Stimulated activated memory B cell treated with anti-CD40 and anti-IgM and Interleukin-4, amounts not matched to agents 10 μg/mL and 1 μg/mL and 100 μg/mL, for 72 hours (primary cell): ENCODE measurements around the gene EMP1.
"Not testable (repeated sequence)": the region's sequence is repeated elsewhere in the genome, so short reads cannot be mapped to it uniquely, and the experiment has no call there.

ENCODE experiments used
- ATAC-seq: fragments of 150-1000 bp; cut with Tn5 transposase; 2 replicates; pipeline ENCODE4 v1.10.0; 2021
- H3K27ac Mint-ChIP-seq: one replicate; pipeline ENCODE4 v1.8.0; 2022; ENCODE audit warnings: mild to moderate bottlenecking, mixed read lengths
- H3K27me3 Mint-ChIP-seq: one replicate; pipeline ENCODE4 v1.8.0; 2022; ENCODE audit warnings: mixed read lengths
- H3K36me3 Mint-ChIP-seq: one replicate; pipeline ENCODE4 v1.8.0; 2022; ENCODE audit warnings: mixed read lengths
- H3K4me1 Mint-ChIP-seq: one replicate; pipeline ENCODE4 v1.8.0; 2022; ENCODE audit warnings: mixed read lengths
- H3K4me3 Mint-ChIP-seq: one replicate; pipeline ENCODE4 v1.8.0; 2022; ENCODE audit warnings: mild to moderate bottlenecking, moderate library complexity, mixed read lengths
- H3K9me3 Mint-ChIP-seq: one replicate; pipeline ENCODE4 v1.8.0; 2022; ENCODE audit warnings: mixed read lengths

EMP1 gene

GRCh38 chr12:13248964-13249363 lies 52.4 kb downstream of the EMP1 start:
- Mint-ChIP-seq H3K27me3 (peaks cover 31% of the 10 kb centered on the region), H3K27ac (no peak overlapping the region), H3K4me1 (no peaks in the 10 kb centered on the region), H3K36me3 (no peaks in the 10 kb centered on the region), H3K9me3 (no peaks in the 10 kb centered on the region), H3K4me3 (no peak overlapping the region)
- no peak for ATAC-seq

GRCh38 chr12:13250416-13250815 lies 53.9 kb downstream of the EMP1 start:
- no peaks in the 10 kb centered on the region for H3K36me3 Mint-ChIP-seq
- H3K9me3 Mint-ChIP-seq: no peaks in the 10 kb centered on the region
- no peak overlapping the region for H3K4me3 Mint-ChIP-seq
- no peak for ATAC-seq
- H3K27me3 Mint-ChIP-seq: peaks cover 33% of the 10 kb centered on the region
- peaks cover under 1% of the 10 kb centered on the region for H3K4me1 Mint-ChIP-seq
- H3K27ac Mint-ChIP-seq: no peak overlapping the region

GRCh38 chr12:13251521-13251920 lies 55.0 kb downstream of the EMP1 start:
- H3K36me3 Mint-ChIP-seq: no peaks in the 10 kb centered on the region

GRCh38 chr12:13252024-13252423 lies 55.5 kb downstream of the EMP1 start:
- no peaks in the 10 kb centered on the region for H3K36me3 Mint-ChIP-seq
- no peaks in the 10 kb centered on the region for H3K9me3 Mint-ChIP-seq
- ATAC-seq: no peak
- peaks cover 40% of the 10 kb centered on the region for H3K27me3 Mint-ChIP-seq
- no peak overlapping the region for H3K4me3 Mint-ChIP-seq
- H3K4me1 Mint-ChIP-seq: peaks cover 7% of the 10 kb centered on the region
- no peak overlapping the region for H3K27ac Mint-ChIP-seq

More at GRCh38 chr12:13251521-13251920, 55.0 kb downstream of the EMP1 start:
- no peak for ATAC-seq
- Mint-ChIP-seq H3K27me3 (peaks cover 40% of the 10 kb centered on the region), H3K4me3 (no peak overlapping the region), H3K4me1 (peaks cover 7% of the 10 kb centered on the region), H3K27ac (no peak overlapping the region), H3K9me3 (no peaks in the 10 kb centered on the region)

GRCh38 chr12:13252616-13253015 lies 56.1 kb downstream of the EMP1 start:
- H3K4me1 Mint-ChIP-seq: peaks cover 7% of the 10 kb centered on the region
- no peak for ATAC-seq
- H3K9me3 Mint-ChIP-seq: no peaks in the 10 kb centered on the region
- peaks cover 40% of the 10 kb centered on the region for H3K27me3 Mint-ChIP-seq
- H3K4me3 Mint-ChIP-seq: no peak overlapping the region
- no peaks in the 10 kb centered on the region for H3K36me3 Mint-ChIP-seq
- H3K27ac Mint-ChIP-seq: no peak overlapping the region

GRCh38 chr12:13253966-13254760 lies 57.6 kb downstream of the EMP1 start:
- Mint-ChIP-seq H3K27me3 (peaks cover 30% of the 10 kb centered on the region), H3K27ac (no peak overlapping the region), H3K4me1 (peaks cover 7% of the 10 kb centered on the region), H3K9me3 (no peaks in the 10 kb centered on the region), H3K36me3 (no peaks in the 10 kb centered on the region), H3K4me3 (no peak overlapping the region)
- no peak for ATAC-seq

GRCh38 chr12:13255792-13256691 lies 59.5 kb downstream of the EMP1 start:
- no peaks in the 10 kb centered on the region for H3K9me3 Mint-ChIP-seq
- peaks cover 19% of the 10 kb centered on the region for H3K27me3 Mint-ChIP-seq
- H3K4me1 Mint-ChIP-seq: peaks cover 7% of the 10 kb centered on the region
- H3K4me3 Mint-ChIP-seq: peak overlapping the region; percentile 59
- no peaks in the 10 kb centered on the region for H3K36me3 Mint-ChIP-seq
- no peak overlapping the region for H3K27ac Mint-ChIP-seq
- peak; percentile 89 for ATAC-seq

GRCh38 chr12:13256692-13257045 lies 60.1 kb downstream of the EMP1 start:
- no peak overlapping the region for H3K27ac Mint-ChIP-seq
- no peak overlapping the region for H3K4me3 Mint-ChIP-seq
- no peaks in the 10 kb centered on the region for H3K36me3 Mint-ChIP-seq
- peaks cover 13% of the 10 kb centered on the region for H3K27me3 Mint-ChIP-seq
- H3K9me3 Mint-ChIP-seq: no peaks in the 10 kb centered on the region
- ATAC-seq: no peak
- peaks cover 7% of the 10 kb centered on the region for H3K4me1 Mint-ChIP-seq

GRCh38 chr12:13257356-13257875 lies 60.9 kb downstream of the EMP1 start:
- Mint-ChIP-seq H3K4me3 (no peak overlapping the region), H3K9me3 (no peaks in the 10 kb centered on the region), H3K27ac (no peak overlapping the region), H3K27me3 (peaks cover 9% of the 10 kb centered on the region), H3K4me1 (peaks cover 7% of the 10 kb centered on the region), H3K36me3 (no peaks in the 10 kb centered on the region)
- no peak for ATAC-seq

GRCh38 chr12:13258197-13258596 lies 61.7 kb downstream of the EMP1 start:
- no peak overlapping the region for H3K4me3 Mint-ChIP-seq
- no peaks in the 10 kb centered on the region for H3K9me3 Mint-ChIP-seq
- ATAC-seq: no peak
- H3K36me3 Mint-ChIP-seq: no peaks in the 10 kb centered on the region
- peaks cover 9% of the 10 kb centered on the region for H3K27me3 Mint-ChIP-seq
- no peak overlapping the region for H3K27ac Mint-ChIP-seq
- peaks cover 7% of the 10 kb centered on the region for H3K4me1 Mint-ChIP-seq

- Mint-ChIP-seq H3K27ac (no peak overlapping the region), H3K9me3 (peaks cover 1% of the 10 kb centered on the region), H3K36me3 (no peaks in the 10 kb centered on the region), H3K4me1 (peaks cover 7% of the 10 kb centered on the region), H3K4me3 (no peak overlapping the region), H3K27me3 (peaks cover 9% of the 10 kb centered on the region)
- no peak for ATAC-seq
Measured at GRCh38 chr12:13258717-13259119, 62.2 kb downstream of the EMP1 start.

GRCh38 chr12:13259625-13260024 lies 63.1 kb downstream of the EMP1 start:
- not testable (repeated sequence) for H3K4me1 Mint-ChIP-seq, H3K27me3 Mint-ChIP-seq, H3K4me3 Mint-ChIP-seq, H3K27ac Mint-ChIP-seq, ATAC-seq, H3K9me3 Mint-ChIP-seq, H3K36me3 Mint-ChIP-seq

- H3K36me3 Mint-ChIP-seq, H3K4me3 Mint-ChIP-seq, ATAC-seq, H3K27ac Mint-ChIP-seq, H3K4me1 Mint-ChIP-seq, H3K27me3 Mint-ChIP-seq: not testable (repeated sequence)
- peaks cover 13% of the 10 kb centered on the region for H3K9me3 Mint-ChIP-seq
Measured at GRCh38 chr12:13267826-13268225, 71.3 kb downstream of the EMP1 start.

- Mint-ChIP-seq H3K36me3 (no peaks in the 10 kb centered on the region), H3K9me3 (peaks cover 13% of the 10 kb centered on the region), H3K27ac (no peak overlapping the region), H3K27me3 (peaks cover under 1% of the 10 kb centered on the region), H3K4me3 (no peak overlapping the region), H3K4me1 (no peaks in the 10 kb centered on the region)
- no peak for ATAC-seq
Measured at GRCh38 chr12:13268581-13268980, 72.1 kb downstream of the EMP1 start.
